DND-41 (cell line): ENCODE measurements around the gene RIMKLB.

ENCODE experiments used
- EZH2 ChIP-seq: IDR thresholded peaks from 3 replicates; pipeline ENCODE4 v1.6.1; 2012; ENCODE audit warnings: borderline replicate concordance, low read depth, mild to moderate bottlenecking, moderate library complexity, low read length, inconsistent platforms; ENCODE audit not compliant: severe bottlenecking
- TF ChIP-seq, protein P1 (sequence below): IDR thresholded peaks from 2 replicates; pipeline ENCODE4 v1.5.1; 2012; ENCODE audit warnings: borderline replicate concordance, low read length, moderate library complexity, mild to moderate bottlenecking; ENCODE audit not compliant: poor library complexity, severe bottlenecking; ENCODE audit errors: extremely low read depth

DNA sequence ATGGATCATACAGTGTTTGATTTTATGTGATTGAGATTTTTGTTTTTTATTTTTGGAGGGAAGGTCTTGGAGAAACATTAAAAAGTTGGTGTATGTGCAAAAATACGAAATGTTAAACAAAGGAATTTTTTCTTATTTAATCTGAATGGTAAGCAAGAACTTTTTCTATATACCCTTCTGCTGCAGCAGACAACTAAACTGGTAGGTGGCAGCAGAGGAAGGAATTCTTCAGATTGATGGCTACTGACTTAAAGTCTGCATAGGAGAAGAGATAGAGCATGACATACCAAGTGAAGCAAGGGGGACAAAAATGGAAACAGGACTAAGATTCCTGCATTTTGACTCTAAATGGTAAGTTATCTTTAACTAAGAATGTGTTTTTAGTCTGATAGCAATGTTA is 82.6 kb downstream of the RIMKLB start:
- TF ChIP-seq, protein P1, sequence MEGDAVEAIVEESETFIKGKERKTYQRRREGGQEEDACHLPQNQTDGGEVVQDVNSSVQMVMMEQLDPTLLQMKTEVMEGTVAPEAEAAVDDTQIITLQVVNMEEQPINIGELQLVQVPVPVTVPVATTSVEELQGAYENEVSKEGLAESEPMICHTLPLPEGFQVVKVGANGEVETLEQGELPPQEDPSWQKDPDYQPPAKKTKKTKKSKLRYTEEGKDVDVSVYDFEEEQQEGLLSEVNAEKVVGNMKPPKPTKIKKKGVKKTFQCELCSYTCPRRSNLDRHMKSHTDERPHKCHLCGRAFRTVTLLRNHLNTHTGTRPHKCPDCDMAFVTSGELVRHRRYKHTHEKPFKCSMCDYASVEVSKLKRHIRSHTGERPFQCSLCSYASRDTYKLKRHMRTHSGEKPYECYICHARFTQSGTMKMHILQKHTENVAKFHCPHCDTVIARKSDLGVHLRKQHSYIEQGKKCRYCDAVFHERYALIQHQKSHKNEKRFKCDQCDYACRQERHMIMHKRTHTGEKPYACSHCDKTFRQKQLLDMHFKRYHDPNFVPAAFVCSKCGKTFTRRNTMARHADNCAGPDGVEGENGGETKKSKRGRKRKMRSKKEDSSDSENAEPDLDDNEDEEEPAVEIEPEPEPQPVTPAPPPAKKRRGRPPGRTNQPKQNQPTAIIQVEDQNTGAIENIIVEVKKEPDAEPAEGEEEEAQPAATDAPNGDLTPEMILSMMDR = peak; percentile 41
- TF ChIP-seq EZH2 = no peak
